ENCODE results near the gene OVAAL.

- no peak for TF ChIP-seq CTCF (IDR thresholded peaks at IDR 0.05)
- TF ChIP-seq POLR2A (IDR thresholded peaks at IDR 0.05), result no peak
Observed at GRCh38 chr1:180586671-180587155, 27.9 kb downstream of the OVAAL start.
